Activated T-cell treated with anti-CD3 and anti-CD28 coated beads, Interleukin-2, amount 50 U/mL, for 4 hours (primary cell): ENCODE measurements around the gene SIRT4. TPM values are rescaled to one million over a fixed set of nuclear protein-coding genes. Genes with fewer than 3 reads are reported as not detected.
"Not testable (repeated sequence)": the region's sequence is repeated elsewhere in the genome, so short reads cannot be mapped to it uniquely, and the experiment has no call there.

Experiments
- ATAC-seq, 2 donors: fragments of 200-7000 bp; cut with Tn5 transposase; one replicate each; pipeline ENCODE4 v1.10.0; 2021
- DNase-seq: peaks from one replicate; pipeline ENCODE4 v3.0.0-alpha.2; 2020
- H3K27me3 Mint-ChIP-seq: one replicate; pipeline ENCODE4 v1.8.0; 2021; ENCODE audit warnings: low read depth, mixed read lengths
- H3K36me3 Mint-ChIP-seq: one replicate; pipeline ENCODE4 v1.8.0; 2022; ENCODE audit warnings: mixed read lengths; ENCODE audit not compliant: insufficient read depth
- H3K4me1 Mint-ChIP-seq: one replicate; pipeline ENCODE4 v1.8.0; 2021; ENCODE audit warnings: low read depth, mixed read lengths
- H3K4me3 Mint-ChIP-seq: one replicate; pipeline ENCODE4 v1.8.0; 2021; ENCODE audit warnings: mild to moderate bottlenecking, moderate library complexity, mixed read lengths
- H3K9me3 Mint-ChIP-seq: one replicate; pipeline ENCODE4 v1.8.0; 2021; ENCODE audit warnings: mixed read lengths
- total RNA-seq, 3 donors: library from RNA; stranded (reverse); gene quantifications; one replicate each; pipeline ENCODE4 v1.2.1, GENCODE V29; 2021

SIRT4 gene
- total RNA-seq, 3 donors from 2014 or later = 1.3 to 1.8 (median 1.5) TPM

DNA sequence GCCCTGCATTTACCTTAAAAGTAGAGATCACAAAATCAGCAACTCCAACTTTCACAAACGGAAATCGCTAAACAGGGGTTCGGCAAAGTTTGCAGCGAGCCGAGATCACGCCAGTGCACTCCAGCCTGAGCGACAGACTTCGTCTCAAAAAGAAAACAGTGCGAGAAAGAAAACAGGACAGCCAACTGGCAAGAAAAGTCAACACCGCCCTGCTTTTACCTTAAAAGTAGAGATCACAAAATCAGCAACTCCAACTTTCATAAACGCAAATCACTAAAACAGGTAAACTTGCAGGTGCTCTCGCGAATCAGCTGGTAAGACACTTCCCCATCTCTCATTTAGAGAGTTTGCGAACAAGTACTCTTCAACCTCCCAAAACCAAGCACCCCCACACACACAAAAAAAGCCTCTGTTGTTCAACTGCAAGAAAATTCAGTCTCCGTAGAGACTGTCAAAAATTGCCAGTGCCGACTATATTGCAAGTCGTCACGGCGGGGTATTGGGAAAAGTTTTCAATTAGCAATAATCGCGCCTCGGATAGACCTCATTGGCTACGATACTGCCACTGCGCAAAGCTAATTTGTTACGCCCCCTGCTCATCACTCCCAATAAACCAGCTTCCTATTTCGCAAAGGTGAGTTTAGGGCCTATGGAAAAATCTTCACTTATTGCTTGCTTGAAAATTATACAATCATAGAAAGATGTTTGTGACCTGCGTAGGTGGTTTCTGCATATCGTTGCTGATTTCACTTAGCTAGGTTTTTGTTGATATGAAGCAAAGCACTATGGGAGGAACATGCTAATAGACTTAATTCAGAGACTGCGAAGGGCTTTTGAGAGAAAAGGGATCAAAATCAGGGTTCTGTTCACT is 9.2 kb upstream of the SIRT4 start, which contains the start of gene RNU4-1:
Gene RNU4-1 (minus strand): TSS at position 577 of the 871 bp plus-strand sequence.
- Mint-ChIP-seq H3K36me3 (no peaks in the 10 kb centered on the region), H3K27me3 (no peaks in the 10 kb centered on the region), H3K4me1 (peaks cover 7% of the 10 kb centered on the region), H3K4me3 (no peak within 1 kb of the TSS), H3K9me3 (no peaks in the 10 kb centered on the region)
- ATAC-seq (peak; percentile 55 to 57), DNase-seq (peak; percentile 66)

DNA sequence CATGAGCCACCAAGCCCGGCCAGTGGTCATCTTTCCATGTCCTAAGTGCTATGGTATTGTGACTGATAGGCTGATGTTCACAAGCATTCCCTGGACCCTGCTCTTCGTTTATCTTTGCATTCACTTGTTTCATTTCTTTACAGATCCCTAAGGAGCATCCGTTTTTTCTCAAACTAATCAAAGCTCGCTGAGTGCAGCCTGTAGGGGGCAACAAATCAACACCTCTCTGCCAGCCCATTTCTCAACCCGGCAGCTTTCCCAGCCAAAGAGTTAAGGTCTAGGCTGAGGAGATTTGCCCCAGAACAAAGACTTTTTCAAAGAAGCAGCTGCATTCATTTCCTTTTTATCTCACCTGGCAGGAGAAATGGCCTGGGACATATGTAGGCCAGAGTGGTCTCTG is 12.1 kb downstream of the SIRT4 start:
- no peaks in the 10 kb centered on the region for H3K27me3 Mint-ChIP-seq
- H3K4me3 Mint-ChIP-seq = no peak overlapping the region
- H3K4me1 Mint-ChIP-seq = peaks cover 13% of the 10 kb centered on the region
- DNase-seq = no peak
- H3K9me3 Mint-ChIP-seq = no peaks in the 10 kb centered on the region
- ATAC-seq = no peak
- H3K36me3 Mint-ChIP-seq = no peaks in the 10 kb centered on the region

DNA sequence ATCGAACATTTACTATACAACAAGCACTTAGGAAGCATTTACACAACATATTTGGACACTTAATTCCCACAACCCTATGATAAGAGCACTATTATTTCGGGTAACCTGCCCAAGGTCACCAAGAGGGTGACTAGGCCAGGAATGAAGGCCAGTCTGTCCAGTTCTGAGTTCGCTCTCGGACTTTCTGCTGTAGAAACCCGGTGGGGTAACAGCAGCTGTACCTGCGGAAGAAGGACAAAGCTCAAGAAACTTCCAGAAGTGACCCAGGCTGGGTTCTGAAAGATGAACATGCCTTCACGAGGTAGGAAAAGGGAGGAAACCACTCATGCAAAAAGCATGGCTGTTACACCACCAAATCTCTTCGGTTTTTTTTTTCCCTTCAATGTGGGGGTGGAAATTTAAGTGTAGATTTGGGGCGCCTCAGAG is 14.7 kb downstream of the SIRT4 start:
- DNase-seq = no peak
- no peaks in the 10 kb centered on the region for H3K27me3 Mint-ChIP-seq
- no peak for ATAC-seq
- peaks cover 13% of the 10 kb centered on the region for H3K4me1 Mint-ChIP-seq
- H3K36me3 Mint-ChIP-seq = no peaks in the 10 kb centered on the region
- peak overlapping the region; percentile 88 for H3K4me3 Mint-ChIP-seq
- H3K9me3 Mint-ChIP-seq = no peaks in the 10 kb centered on the region

GRCh38 chr12:120317224-120318105 is 15.3 kb downstream of the SIRT4 start:
- DNase-seq (peak; percentile 100), ATAC-seq (peak; percentile 100)
- Mint-ChIP-seq H3K9me3 (no peaks in the 10 kb centered on the region), H3K36me3 (no peaks in the 10 kb centered on the region), H3K4me3 (peak overlapping the region; percentile 88), H3K27me3 (no peaks in the 10 kb centered on the region), H3K4me1 (peaks cover 13% of the 10 kb centered on the region)

DNA sequence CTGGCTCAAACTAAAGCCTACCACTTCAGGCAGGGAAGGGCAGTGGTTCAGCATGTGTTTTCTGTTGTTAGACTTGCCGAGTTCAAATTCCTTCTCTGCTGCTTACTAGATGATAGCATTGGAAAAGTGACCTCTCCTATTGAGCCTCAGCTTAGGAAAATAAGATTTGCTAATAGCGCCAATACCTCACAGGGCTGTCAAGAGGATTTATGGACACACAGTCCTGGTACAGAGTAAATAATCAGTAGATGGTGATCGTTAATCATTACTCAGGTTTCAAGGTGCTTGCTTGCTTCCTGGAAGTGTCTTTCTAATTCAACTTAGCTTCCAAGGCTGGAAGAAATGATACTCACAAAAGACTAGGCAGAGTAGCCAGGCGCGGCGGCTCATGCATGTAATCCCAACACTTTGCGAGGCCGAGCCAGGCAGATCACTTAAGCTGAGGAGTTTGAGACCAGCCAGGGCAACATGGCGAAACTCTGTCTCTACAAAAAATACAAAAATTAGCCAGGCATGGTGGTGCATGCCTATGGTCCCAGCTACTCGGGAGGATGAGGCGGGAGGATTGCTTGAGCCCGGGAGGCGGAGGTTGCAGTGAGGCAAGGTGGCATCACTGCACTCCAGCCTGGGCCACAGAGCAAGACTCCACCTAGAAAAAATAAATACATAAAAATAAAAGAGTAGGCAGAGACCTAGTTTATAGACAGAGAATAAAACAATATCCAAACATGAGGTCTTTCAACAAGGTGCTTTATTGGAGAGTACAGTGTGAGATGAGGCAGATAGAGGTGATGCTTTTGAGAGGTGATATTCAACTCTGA is 19.5 kb downstream of the SIRT4 start:
- no peaks in the 10 kb centered on the region for H3K27me3 Mint-ChIP-seq
- no peaks in the 10 kb centered on the region for H3K9me3 Mint-ChIP-seq
- peaks cover 16% of the 10 kb centered on the region for H3K4me1 Mint-ChIP-seq
- no peak overlapping the region for H3K4me3 Mint-ChIP-seq
- H3K36me3 Mint-ChIP-seq = no peaks in the 10 kb centered on the region
- no peak for DNase-seq
- no peak for ATAC-seq

- H3K27me3 Mint-ChIP-seq = no peaks in the 10 kb centered on the region
- H3K4me3 Mint-ChIP-seq = no peak overlapping the region
- H3K9me3 Mint-ChIP-seq = no peaks in the 10 kb centered on the region
- H3K36me3 Mint-ChIP-seq = no peaks in the 10 kb centered on the region
- ATAC-seq = no peak
- no peak for DNase-seq
- peaks cover 4% of the 10 kb centered on the region for H3K4me1 Mint-ChIP-seq
Measured at GRCh38 chr12:120323772-120324171, 21.7 kb downstream of the SIRT4 start.

DNA sequence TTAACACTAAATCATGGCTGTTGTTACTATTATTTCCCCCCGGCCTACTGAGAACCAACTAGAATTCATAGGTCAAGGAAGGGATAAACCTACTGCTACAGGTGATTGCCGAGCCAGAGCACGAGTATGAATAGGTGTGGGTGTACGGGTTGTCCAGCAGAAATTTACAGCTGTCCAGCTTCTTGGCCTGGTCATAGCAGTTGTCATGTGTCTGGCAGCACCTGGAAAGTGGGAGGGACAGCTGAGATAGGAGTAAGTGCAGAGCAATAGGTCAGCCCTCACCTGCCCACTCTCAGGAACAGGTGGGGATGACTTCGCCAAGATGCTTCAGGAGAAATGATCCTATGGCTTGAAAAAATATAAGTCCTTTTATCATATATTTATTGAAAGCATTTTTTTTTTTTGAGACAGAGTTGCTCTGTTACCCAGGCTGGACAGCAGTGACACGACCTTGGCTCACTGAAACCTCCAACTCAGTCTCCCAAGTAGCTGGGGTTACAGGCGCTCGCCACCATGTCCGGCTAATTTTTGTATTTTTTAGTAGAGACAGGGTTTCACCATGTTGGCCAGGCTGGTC is 22.8 kb downstream of the SIRT4 start:
- H3K4me1 Mint-ChIP-seq = peaks cover 4% of the 10 kb centered on the region
- H3K4me3 Mint-ChIP-seq = no peak overlapping the region
- H3K9me3 Mint-ChIP-seq = no peaks in the 10 kb centered on the region
- ATAC-seq (no peak), DNase-seq (no peak)
- H3K36me3 Mint-ChIP-seq = no peaks in the 10 kb centered on the region
- H3K27me3 Mint-ChIP-seq = no peaks in the 10 kb centered on the region

GRCh38 chr12:120327593-120327992 is 25.5 kb downstream of the SIRT4 start, which contains the start of gene PLA2G1B:
PLA2G1B (minus strand) TSS chr12:120327779; CDS start chr12:120327753, 26 bp downstream.
- DNase-seq (no peak), ATAC-seq (no peak)
- Mint-ChIP-seq H3K4me1 (peaks cover 4% of the 10 kb centered on the region), H3K27me3 (peaks cover 2% of the 10 kb centered on the region), H3K4me3 (no peak within 1 kb of the TSS), H3K36me3 (no peaks in the 10 kb centered on the region), H3K9me3 (no peaks in the 10 kb centered on the region)

DNA sequence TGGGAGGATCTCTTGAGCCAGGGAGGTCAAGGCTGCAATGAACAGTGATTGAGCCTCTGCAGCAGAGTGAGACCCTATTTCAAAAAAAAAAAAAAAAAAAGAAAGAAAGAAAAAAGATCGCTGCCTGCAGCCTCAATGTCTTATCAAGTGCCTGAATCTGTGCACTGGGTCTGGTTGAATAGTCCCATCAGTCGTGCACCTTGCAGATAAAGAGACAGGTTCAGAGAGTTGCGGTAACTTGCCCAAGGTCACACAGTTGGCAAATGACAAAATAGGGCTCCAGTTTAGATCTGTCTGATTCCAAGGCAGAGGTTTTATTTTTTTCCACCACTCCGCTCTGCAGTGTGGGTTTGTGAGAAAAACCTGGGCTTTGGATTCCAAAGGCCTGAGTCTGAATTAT is 26.1 kb downstream of the SIRT4 start:
- H3K4me3 Mint-ChIP-seq = no peak overlapping the region
- peaks cover 4% of the 10 kb centered on the region for H3K4me1 Mint-ChIP-seq
- peaks cover 2% of the 10 kb centered on the region for H3K27me3 Mint-ChIP-seq
- H3K36me3 Mint-ChIP-seq = no peaks in the 10 kb centered on the region
- no peaks in the 10 kb centered on the region for H3K9me3 Mint-ChIP-seq
- DNase-seq (no peak), ATAC-seq (no peak)

- no peak overlapping the region for H3K4me3 Mint-ChIP-seq
- no peaks in the 10 kb centered on the region for H3K36me3 Mint-ChIP-seq
- H3K27me3 Mint-ChIP-seq = peaks cover 2% of the 10 kb centered on the region
- H3K9me3 Mint-ChIP-seq = peaks cover 5% of the 10 kb centered on the region
- no peaks in the 10 kb centered on the region for H3K4me1 Mint-ChIP-seq
- ATAC-seq = no peak
- DNase-seq = no peak
Measured at GRCh38 chr12:120331390-120331789, 29.3 kb downstream of the SIRT4 start.

DNA sequence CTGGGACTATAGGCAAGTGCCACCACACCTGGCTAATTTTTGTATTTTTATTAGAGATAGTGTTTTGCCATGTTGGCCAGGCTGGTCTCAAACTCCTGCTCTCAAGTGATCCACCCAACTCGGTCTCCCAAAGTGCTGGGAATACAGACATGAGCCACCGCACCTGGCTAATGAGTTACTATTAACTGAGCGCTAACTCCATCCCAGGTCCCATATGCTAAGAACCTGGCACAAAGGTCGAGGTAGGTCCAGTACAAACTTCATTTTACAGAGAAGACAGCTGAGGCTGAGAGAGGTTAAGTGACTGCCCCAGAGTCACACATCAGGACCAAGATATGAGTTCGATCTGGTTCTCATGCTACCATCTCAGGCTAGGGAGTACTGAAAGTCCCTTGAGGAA is 29.9 kb downstream of the SIRT4 start:
- Mint-ChIP-seq H3K36me3 (no peaks in the 10 kb centered on the region), H3K4me1 (no peaks in the 10 kb centered on the region), H3K4me3 (no peak overlapping the region), H3K27me3 (peaks cover 2% of the 10 kb centered on the region), H3K9me3 (peaks cover 5% of the 10 kb centered on the region)
- no peak for DNase-seq
- ATAC-seq = no peak

GRCh38 chr12:120332523-120332922 is 30.4 kb downstream of the SIRT4 start:
- Mint-ChIP-seq H3K9me3 (peaks cover 8% of the 10 kb centered on the region), H3K36me3 (no peaks in the 10 kb centered on the region), H3K4me1 (no peaks in the 10 kb centered on the region), H3K27me3 (peaks cover 2% of the 10 kb centered on the region), H3K4me3 (no peak overlapping the region)
- DNase-seq = no peak
- ATAC-seq = no peak

DNA sequence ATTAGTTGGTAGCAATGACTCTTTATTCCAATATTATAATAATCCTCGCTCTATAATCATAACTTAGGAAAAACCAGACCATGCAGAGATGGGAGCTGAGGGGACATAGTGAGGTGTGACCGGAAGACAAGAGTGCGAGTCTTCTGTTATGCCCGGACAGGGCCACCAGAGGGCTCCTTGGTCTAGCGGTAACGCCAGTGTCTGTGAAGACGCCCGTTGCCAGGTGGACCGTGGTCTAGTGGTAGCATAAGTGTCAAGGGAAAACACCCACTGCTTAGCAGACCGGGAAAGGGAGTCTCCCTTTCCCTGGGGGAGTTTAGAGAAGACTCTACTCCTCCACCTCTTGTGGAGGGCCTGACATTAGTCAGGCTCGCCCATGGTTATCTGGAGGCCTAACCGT is 33.3 kb downstream of the SIRT4 start:
- H3K27me3 Mint-ChIP-seq, H3K4me3 Mint-ChIP-seq, DNase-seq, H3K36me3 Mint-ChIP-seq, ATAC-seq, H3K4me1 Mint-ChIP-seq: not testable (repeated sequence)
- H3K9me3 Mint-ChIP-seq = peaks cover 19% of the 10 kb centered on the region
